OCI-LY7 (cell line): ENCODE data around the gene OSBPL1A. TPM values are rescaled to one million over a fixed set of nuclear protein-coding genes. Genes with fewer than 3 reads are reported as not detected.

Experiments used
- BruUV-seq: library from RNA; stranded (reverse); fragments of 400-500 nt; replicated peaks from 2 replicates; lab custom pipeline; 2021; lab: Mats Ljungman, UMichigan
- CTCF ChIA-PET: fragments of 300-600 bp; sonication (Branson Sonifier 250); formaldehyde crosslinking; loops from one replicate; lab custom pipeline; 2022; ENCODE audit warnings: antibody characterized with exemption; ENCODE audit not compliant: unreplicated experiment; lab: Charles Lee
- POLR2A ChIA-PET: fragments of 300-600 bp; sonication (Branson Sonifier 250); formaldehyde crosslinking; loops from one replicate; lab custom pipeline; 2022; ENCODE audit warnings: antibody characterized with exemption; lab: Charles Lee
- DNase-seq: peaks from one replicate; pipeline ENCODE4 v3.0.0-alpha.2; 2015; ENCODE audit warnings: low spot score
- H2AFZ ChIP-seq: fragments of 200-600 bp; sonication (generic), shearing (Covaris generic); 2 replicates; pipeline ENCODE4 v1.6.1; 2014; ENCODE audit warnings: mild to moderate bottlenecking, antibody characterized with exemption, low read length, moderate library complexity
- H3K27ac ChIP-seq: fragments of 200-600 bp; sonication (generic); 2 replicates; pipeline ENCODE4 v1.5.1; 2014; ENCODE audit warnings: mixed run types, low read depth, mild to moderate bottlenecking, moderate library complexity, low read length, inconsistent platforms; ENCODE audit not compliant: poor library complexity, severe bottlenecking
- H3K36me3 ChIP-seq: fragments of 200-600 bp; sonication (generic); 2 replicates; pipeline ENCODE4 v1.6.1; 2014; ENCODE audit warnings: mild to moderate bottlenecking, antibody characterized with exemption, low read length, moderate library complexity, mixed read lengths; ENCODE audit not compliant: insufficient read depth
- H3K4me1 ChIP-seq: fragments of 200-600 bp; sonication (generic); 2 replicates; pipeline ENCODE4 v1.5.1; 2014; ENCODE audit warnings: mild to moderate bottlenecking, low read length; ENCODE audit not compliant: insufficient read depth, poor library complexity, severe bottlenecking
- H3K4me2 ChIP-seq: fragments of 200-600 bp; sonication (generic); 2 replicates; pipeline ENCODE4 v1.6.1; 2014; ENCODE audit warnings: mild to moderate bottlenecking, low read length
- H3K4me3 ChIP-seq: fragments of 200-600 bp; sonication (generic); 2 replicates; pipeline ENCODE4 v1.5.1; 2014; ENCODE audit warnings: mild to moderate bottlenecking, low read depth, low read length; ENCODE audit not compliant: poor library complexity, severe bottlenecking
- H3K79me2 ChIP-seq: fragments of 200-600 bp; sonication (generic); 2 replicates; pipeline ENCODE4 v1.6.1; 2016; ENCODE audit warnings: low read depth, mild to moderate bottlenecking, low read length, moderate library complexity, mixed read lengths; ENCODE audit not compliant: insufficient read depth
- H3K9me2 ChIP-seq: fragments of 200-600 bp; sonication (generic); 2 replicates; pipeline ENCODE4 v1.6.1; 2016; ENCODE audit warnings: mild to moderate bottlenecking, low read length, mixed read lengths; ENCODE audit not compliant: insufficient read depth
- H3K9me3 ChIP-seq: fragments of 200-600 bp; sonication (generic); 2 replicates; pipeline ENCODE4 v1.6.1; 2014; ENCODE audit warnings: mild to moderate bottlenecking, mixed run types, low read length, mixed read lengths
- H4K20me1 ChIP-seq: fragments of 200-600 bp; sonication (generic); 2 replicates; pipeline ENCODE4 v1.6.1; 2014; ENCODE audit warnings: mild to moderate bottlenecking, antibody characterized with exemption, low read length, moderate library complexity, mixed read lengths; ENCODE audit not compliant: insufficient read depth
- EZH2phosphoT487 ChIP-seq: fragments of 200-600 bp; sonication (generic); IDR thresholded peaks from 2 replicates; pipeline ENCODE4 v1.6.1; 2018; ENCODE audit warnings: low read depth, borderline replicate concordance, mild to moderate bottlenecking, mixed run types, antibody characterized with exemption, low read length, moderate library complexity, mixed read lengths
- intact Hi-C: fragments of 100-400 bp; cut with micrococcal nuclease; formaldehyde crosslinking; loops from one replicate; pipeline ENCODE4 v1.10.0; 2022; ENCODE audit not compliant: unreplicated experiment
- total RNA-seq, 2 experiments: library from RNA; depleted of rRNA in 1 of 2; stranded (reverse); fragments of >200 nt in 1 of 2; shearing (Covaris generic) in 1 of 2; gene quantifications; 2 replicates each; pipeline ENCODE4 v1.2.3, GENCODE V29; 2014 to 2022
- TF ChIP-seq, protein P1 (sequence below): fragments of 200-600 bp; sonication (generic); conservative IDR thresholded peaks from 2 replicates; pipeline ENCODE4 v1.5.1; 2014; ENCODE audit warnings: mild to moderate bottlenecking, antibody characterized with exemption, low read length, moderate library complexity, mixed read lengths

OSBPL1A gene
- total RNA-seq, 2 experiments from 2014 or later = 0.06 to 0.59 TPM

DNA sequence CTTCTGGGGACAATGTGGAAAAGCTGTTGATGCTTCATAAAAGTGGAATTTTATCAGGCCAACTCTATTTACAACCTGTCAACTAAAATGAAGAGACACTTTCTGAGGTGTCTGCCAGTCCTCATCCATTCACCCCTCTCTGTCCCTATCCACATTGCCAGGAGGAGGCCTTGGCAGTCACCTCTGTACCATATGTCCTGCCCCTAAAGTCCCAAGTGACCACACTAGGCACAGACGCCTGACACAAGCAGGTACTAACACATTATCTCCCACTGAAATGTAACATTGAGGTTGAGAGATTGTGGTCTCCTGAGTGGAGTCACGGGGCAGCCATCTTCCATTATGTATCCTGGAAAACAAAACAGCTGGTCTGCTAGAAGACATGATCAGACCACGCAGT, 71.4 kb downstream of the OSBPL1A start:
- no peak overlapping the region for H3K27ac ChIP-seq
- no peak overlapping the region for H2AFZ ChIP-seq
- no peak overlapping the region for H3K4me2 ChIP-seq
- DNase-seq = no peak
- H4K20me1 ChIP-seq = no peaks in the 10 kb centered on the region
- no peaks in the 10 kb centered on the region for H3K9me2 ChIP-seq
- intact Hi-C loops = no loop called here
- H3K4me1 ChIP-seq = no peaks in the 10 kb centered on the region
- TF ChIP-seq, protein P1, sequence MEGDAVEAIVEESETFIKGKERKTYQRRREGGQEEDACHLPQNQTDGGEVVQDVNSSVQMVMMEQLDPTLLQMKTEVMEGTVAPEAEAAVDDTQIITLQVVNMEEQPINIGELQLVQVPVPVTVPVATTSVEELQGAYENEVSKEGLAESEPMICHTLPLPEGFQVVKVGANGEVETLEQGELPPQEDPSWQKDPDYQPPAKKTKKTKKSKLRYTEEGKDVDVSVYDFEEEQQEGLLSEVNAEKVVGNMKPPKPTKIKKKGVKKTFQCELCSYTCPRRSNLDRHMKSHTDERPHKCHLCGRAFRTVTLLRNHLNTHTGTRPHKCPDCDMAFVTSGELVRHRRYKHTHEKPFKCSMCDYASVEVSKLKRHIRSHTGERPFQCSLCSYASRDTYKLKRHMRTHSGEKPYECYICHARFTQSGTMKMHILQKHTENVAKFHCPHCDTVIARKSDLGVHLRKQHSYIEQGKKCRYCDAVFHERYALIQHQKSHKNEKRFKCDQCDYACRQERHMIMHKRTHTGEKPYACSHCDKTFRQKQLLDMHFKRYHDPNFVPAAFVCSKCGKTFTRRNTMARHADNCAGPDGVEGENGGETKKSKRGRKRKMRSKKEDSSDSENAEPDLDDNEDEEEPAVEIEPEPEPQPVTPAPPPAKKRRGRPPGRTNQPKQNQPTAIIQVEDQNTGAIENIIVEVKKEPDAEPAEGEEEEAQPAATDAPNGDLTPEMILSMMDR = no peak
- TF ChIP-seq EZH2phosphoT487 = no peak
- POLR2A ChIA-PET = no interaction called here
- H3K79me2 ChIP-seq = no peaks in the 10 kb centered on the region
- H3K36me3 ChIP-seq = no peaks in the 10 kb centered on the region
- CTCF ChIA-PET = no interaction called here
- BruUV-seq = no TSS peak
- no peaks in the 10 kb centered on the region for H3K9me3 ChIP-seq
- no peak overlapping the region for H3K4me3 ChIP-seq

GRCh38 chr18:24322584-24323136, 75.0 kb downstream of the OSBPL1A start:
- intact Hi-C loops = no loop called here
- H3K27ac ChIP-seq = no peak overlapping the region
- no peaks in the 10 kb centered on the region for H4K20me1 ChIP-seq
- H3K9me3 ChIP-seq = no peaks in the 10 kb centered on the region
- TF ChIP-seq EZH2phosphoT487 = no peak
- TF ChIP-seq, protein P1 = no peak
- H3K4me2 ChIP-seq = no peak overlapping the region
- no peaks in the 10 kb centered on the region for H3K4me1 ChIP-seq
- no TSS peak for BruUV-seq
- H3K9me2 ChIP-seq = no peaks in the 10 kb centered on the region
- H3K36me3 ChIP-seq = no peaks in the 10 kb centered on the region
- ChIA-PET POLR2A (no interaction called here), CTCF (no interaction called here)
- no peaks in the 10 kb centered on the region for H3K79me2 ChIP-seq
- H3K4me3 ChIP-seq = no peak overlapping the region
- DNase-seq = no peak
- no peak overlapping the region for H2AFZ ChIP-seq

GRCh38 chr18:24321071-24321470, 76.6 kb downstream of the OSBPL1A start:
- Histone ChIP-seq H3K9me3 (no peaks in the 10 kb centered on the region), H3K4me3 (no peak overlapping the region), H3K79me2 (no peaks in the 10 kb centered on the region), H4K20me1 (no peaks in the 10 kb centered on the region), H3K4me1 (no peaks in the 10 kb centered on the region), H2AFZ (no peak overlapping the region), H3K36me3 (no peaks in the 10 kb centered on the region), H3K27ac (no peak overlapping the region), H3K4me2 (no peak overlapping the region), H3K9me2 (no peaks in the 10 kb centered on the region)
- intact Hi-C loops = no loop called here
- TF ChIP-seq, protein P1 = no peak
- TF ChIP-seq EZH2phosphoT487 = no peak
- POLR2A ChIA-PET = no interaction called here
- CTCF ChIA-PET = no interaction called here
- no TSS peak for BruUV-seq
- no peak for DNase-seq
